Lower leg skin (tissue), 4 donors: Measurements from ENCODE around the gene MAP4K5. TPM values are rescaled to one million over a fixed set of nuclear protein-coding genes. Genes with fewer than 3 reads are reported as not detected.

Experiments
- DNase-seq, 2 donors: peaks; one replicate each; pipeline ENCODE4 v3.0.0-alpha.2; 2019; ENCODE audit warnings: low spot score in 2 of 2
- H3K4me3 ChIP-seq: fragments of 200-600 bp; sonication (generic); 2 replicates; pipeline ENCODE4 v1.5.1; 2017; ENCODE audit warnings: mild to moderate bottlenecking, low read depth; ENCODE audit not compliant: poor library complexity, severe bottlenecking
- POLR2A ChIP-seq, 2 donors: fragments of 450-650 bp; IDR thresholded peaks; one replicate each; pipeline ENCODE4 v1.6.1; 2016 to 2017; ENCODE audit warnings: antibody characterized with exemption in 2 of 2, mild to moderate bottlenecking in 1 of 2, moderate library complexity in 1 of 2
- whole genome bisulfite sequencing, 2 donors: methylation state at CpG; one replicate each; pipeline ENCODE4 v1.1.5; 2018; 5-methylcytosine and 5-hydroxymethylcytosine counted together
- intact Hi-C: fragments of 100-400 bp; cut with DNase I; formaldehyde crosslinking; loops from one replicate; pipeline ENCODE4 v1.15.0; 2023; ENCODE audit warnings: low total_unique reads
- total RNA-seq, 4 donors: library from RNA; depleted of rRNA; stranded (reverse); fragments of >200 nt; gene quantifications; one replicate each; pipeline ENCODE4 v1.1.0, GENCODE V29; 2016
- TF ChIP-seq, protein P1 (sequence below), 3 donors: fragments of 450-650 bp; IDR thresholded peaks; one replicate each; pipeline ENCODE4 v1.5.1; 2016; ENCODE audit warnings: antibody characterized with exemption in 3 of 3, mild to moderate bottlenecking in 3 of 3, moderate library complexity in 2 of 3

Gene MAP4K5
- total RNA-seq, 4 donors from 2014 or later: 119 to 292 (median 218) TPM

DNA sequence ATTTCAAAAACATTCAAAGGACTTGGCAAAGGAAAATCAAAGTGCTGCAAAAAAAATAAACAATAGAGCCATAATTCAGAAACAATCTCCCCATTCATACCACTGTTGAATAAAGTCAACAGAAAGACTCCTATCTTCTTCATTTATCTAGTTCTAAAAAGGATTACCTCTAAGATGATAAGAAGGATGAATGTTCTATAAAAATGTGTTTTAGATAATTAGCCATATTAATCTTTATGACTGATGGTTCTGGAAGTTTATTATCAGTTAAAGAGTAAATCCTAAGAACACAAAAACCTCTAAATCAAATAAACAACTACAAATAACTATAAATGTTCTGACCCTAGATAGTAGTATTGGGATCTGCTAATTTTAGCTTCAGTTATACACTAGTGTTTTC, 97.8 kb downstream of the MAP4K5 start:
- intact Hi-C loops: no loop called here
- TF ChIP-seq POLR2A (IDR thresholded peaks at IDR 0.05): no peak
- TF ChIP-seq, protein P1, sequence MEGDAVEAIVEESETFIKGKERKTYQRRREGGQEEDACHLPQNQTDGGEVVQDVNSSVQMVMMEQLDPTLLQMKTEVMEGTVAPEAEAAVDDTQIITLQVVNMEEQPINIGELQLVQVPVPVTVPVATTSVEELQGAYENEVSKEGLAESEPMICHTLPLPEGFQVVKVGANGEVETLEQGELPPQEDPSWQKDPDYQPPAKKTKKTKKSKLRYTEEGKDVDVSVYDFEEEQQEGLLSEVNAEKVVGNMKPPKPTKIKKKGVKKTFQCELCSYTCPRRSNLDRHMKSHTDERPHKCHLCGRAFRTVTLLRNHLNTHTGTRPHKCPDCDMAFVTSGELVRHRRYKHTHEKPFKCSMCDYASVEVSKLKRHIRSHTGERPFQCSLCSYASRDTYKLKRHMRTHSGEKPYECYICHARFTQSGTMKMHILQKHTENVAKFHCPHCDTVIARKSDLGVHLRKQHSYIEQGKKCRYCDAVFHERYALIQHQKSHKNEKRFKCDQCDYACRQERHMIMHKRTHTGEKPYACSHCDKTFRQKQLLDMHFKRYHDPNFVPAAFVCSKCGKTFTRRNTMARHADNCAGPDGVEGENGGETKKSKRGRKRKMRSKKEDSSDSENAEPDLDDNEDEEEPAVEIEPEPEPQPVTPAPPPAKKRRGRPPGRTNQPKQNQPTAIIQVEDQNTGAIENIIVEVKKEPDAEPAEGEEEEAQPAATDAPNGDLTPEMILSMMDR (IDR thresholded peaks at IDR 0.05): no peak
- no peak overlapping the region for H3K4me3 ChIP-seq
- no peak for DNase-seq

DNA sequence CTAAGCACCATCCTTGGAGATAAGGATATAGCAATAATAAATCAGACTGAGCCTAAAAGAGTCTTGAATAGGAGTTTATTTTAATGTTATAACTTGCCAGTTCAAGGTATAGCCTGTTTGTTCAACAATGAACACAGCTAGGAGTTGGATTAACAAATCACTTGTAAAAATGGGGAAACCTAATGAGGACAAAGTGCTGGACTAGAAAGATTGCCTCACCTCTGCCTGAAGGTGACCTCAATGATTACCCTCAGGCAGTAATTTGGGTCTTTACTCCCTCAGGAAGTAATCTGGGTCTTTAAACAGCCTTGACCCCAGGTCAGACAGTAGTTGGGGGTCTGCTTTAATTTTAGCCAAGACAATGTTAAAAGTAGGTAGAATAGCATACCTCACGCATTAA, 100.2 kb downstream of the MAP4K5 start:
- H3K4me3 ChIP-seq: no peak overlapping the region
- 91 to 100% methylated on average over 1 of the region's 1 CpG for WGBS, 2 donors
- intact Hi-C loops: no loop called here
- no peak for DNase-seq
- no peak for TF ChIP-seq POLR2A (IDR thresholded peaks at IDR 0.05)
- TF ChIP-seq, protein P1 (IDR thresholded peaks at IDR 0.05): no peak

DNA sequence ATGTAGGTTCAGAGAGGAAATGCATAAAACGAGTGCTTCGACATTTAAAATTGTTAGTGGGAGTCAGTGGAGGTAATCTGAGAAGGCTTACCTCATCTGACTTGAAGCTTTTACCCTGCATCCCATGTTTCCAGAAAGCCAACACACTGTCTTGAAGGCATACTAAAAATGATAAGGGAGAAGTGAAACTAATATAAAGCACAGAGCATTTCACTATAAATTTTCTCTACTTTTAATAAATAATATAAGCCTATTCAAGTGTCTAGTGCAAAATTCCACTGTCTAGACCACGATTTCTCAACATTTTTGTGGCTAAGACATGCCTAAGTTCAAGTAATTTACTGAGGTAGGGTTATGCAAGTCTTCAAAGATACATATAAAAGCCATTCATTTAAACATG, 106.6 kb downstream of the MAP4K5 start:
- no peak for DNase-seq
- WGBS, 2 donors: 80 to 85% methylated on average over 3 of the region's 3 CpGs
- TF ChIP-seq, protein P1 (IDR thresholded peaks at IDR 0.05): no peak
- TF ChIP-seq POLR2A (IDR thresholded peaks at IDR 0.05): no peak
- intact Hi-C loops: no loop called here
- no peak overlapping the region for H3K4me3 ChIP-seq

DNA sequence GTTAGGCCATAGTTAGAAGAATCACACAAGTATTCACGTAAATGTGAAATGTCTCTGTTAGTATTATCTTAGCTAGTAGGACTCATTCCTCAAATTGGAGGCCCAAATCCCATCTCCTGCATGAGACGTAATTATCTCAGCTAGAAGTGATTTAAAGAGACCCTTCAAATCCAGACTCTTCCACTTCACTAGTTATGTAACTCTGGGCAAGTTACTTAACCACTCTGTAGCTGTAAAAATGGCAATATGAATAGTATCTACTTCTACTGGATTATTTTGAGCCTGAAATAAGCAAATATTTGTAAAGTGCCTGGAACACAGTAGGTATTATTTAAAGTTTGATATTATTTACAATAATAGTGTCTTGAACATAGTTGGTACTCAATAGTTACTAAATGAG, 107.3 kb downstream of the MAP4K5 start:
- intact Hi-C loops: no loop called here
- no peak overlapping the region for H3K4me3 ChIP-seq
- TF ChIP-seq, protein P1 (IDR thresholded peaks at IDR 0.05): no peak
- TF ChIP-seq POLR2A (IDR thresholded peaks at IDR 0.05): no peak
- 91 to 94% methylated on average over 2 of the region's 2 CpGs for WGBS, 2 donors
- no peak for DNase-seq

DNA sequence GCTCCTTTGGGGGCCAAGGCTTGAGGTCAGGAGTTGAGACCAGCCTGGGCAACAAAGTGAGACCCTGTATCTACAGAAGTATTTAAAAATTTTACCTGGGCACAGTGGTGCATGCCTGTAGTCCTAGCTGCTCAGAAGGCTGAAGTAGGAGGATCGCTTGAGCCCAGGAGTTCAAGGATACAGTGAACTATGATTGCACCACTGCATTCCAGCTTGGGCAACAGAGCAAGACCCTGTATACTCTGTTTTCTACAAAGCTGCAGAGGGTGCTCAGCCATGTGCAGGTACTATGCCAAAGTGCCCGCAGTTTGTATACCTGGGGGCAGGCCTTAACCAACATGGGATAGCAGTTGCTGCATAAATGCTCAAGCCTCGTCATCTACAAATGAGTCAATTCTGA, 108.8 kb downstream of the MAP4K5 start:
- TF ChIP-seq, protein P1 (IDR thresholded peaks at IDR 0.05): no peak
- no peak for TF ChIP-seq POLR2A (IDR thresholded peaks at IDR 0.05)
- H3K4me3 ChIP-seq: no peak overlapping the region
- DNase-seq: no peak
- WGBS, 2 donors: 98% methylated on average over 3 of the region's 3 CpGs
- intact Hi-C loops: no loop called here

DNA sequence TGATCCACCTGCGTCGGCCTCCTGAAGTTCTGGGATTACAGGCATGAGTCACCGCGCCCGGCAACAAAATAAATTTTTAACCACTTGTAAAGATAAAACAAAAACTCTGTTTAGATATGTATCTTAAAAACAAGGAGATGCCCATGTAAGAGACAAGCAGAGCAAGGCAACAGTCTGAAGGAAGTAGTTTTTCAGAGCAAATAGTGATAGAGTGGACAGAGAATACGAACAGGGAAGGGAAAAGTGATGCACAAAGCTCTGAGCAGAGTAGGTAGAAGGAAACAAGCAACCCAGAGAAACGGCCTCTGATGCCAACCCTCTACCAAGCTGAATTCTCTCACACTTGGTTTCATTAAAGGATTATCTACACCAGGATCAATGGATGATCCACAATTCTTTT, 110.9 kb downstream of the MAP4K5 start:
- 90 to 93% methylated on average over 7 of the region's 7 CpGs for WGBS, 2 donors

More for the DNA sequence above, 110.9 kb downstream of the MAP4K5 start:
- intact Hi-C loops: no loop called here
- H3K4me3 ChIP-seq: no peak overlapping the region
- no peak for TF ChIP-seq POLR2A (IDR thresholded peaks at IDR 0.05)
- TF ChIP-seq, protein P1 (IDR thresholded peaks at IDR 0.05): no peak
- DNase-seq: no peak
